ENCODE data around the gene ZNF35. TPM values are rescaled to one million over a fixed set of nuclear protein-coding genes. Genes with fewer than 3 reads are reported as not detected.
A peak's percentile ranks its signal among the peaks of the same experiment; 100 is the strongest.

Gene ZNF35
- total RNA-seq: 1 to 10 TPM; 4.9 to 8.0 (median 6.0) TPM
- long read RNA-seq, donor 1, transcript ZNF35-201 (3 exons, 2,503 nt): major isoform, 6 of 8 reads
- long read RNA-seq, donor 1, partial matches to known transcripts: 0 of 8 reads
- long read RNA-seq, donor 1, other reads (novel, unspliced or antisense): 0 of 8 reads
- long read RNA-seq, donor 2, partial matches to known transcripts: 0 of 4 reads
- long read RNA-seq, donor 2, other reads (novel, unspliced or antisense): 1 of 4 reads

- Histone ChIP-seq H3K36me3 (ENCODE audit: low read depth) (no peaks in the 10 kb centered on the region), H3K4me3 (peak within 1 kb of the TSS; percentile 69), H3K4me1 (ENCODE audit: low read depth) (peaks cover 4% of the 10 kb centered on the region), H3K9me3 (peaks cover 25% of the 10 kb centered on the region)
- intact Hi-C loops (cut with DNase I, micrococcal nuclease): no loop called here
- ATAC-seq: peak; percentile 99
- peak; percentile 81 for DNase-seq
- TF ChIP-seq CTCF (IDR thresholded peaks at IDR 0.05): no peak
Observed at GRCh38 chr3:44648564-44649229, at the start of gene ZNF35. Gene ZNF35, plus strand, starts transcription at chr3:44648732. Its CDS starts 2,336 bp downstream, at chr3:44651068.

- no peak for ATAC-seq
- no peak for TF ChIP-seq CTCF (IDR thresholded peaks at IDR 0.05)
- Histone ChIP-seq H3K4me3 (no peak overlapping the region), H3K4me1 (ENCODE audit: low read depth) (no peaks in the 10 kb centered on the region), H3K36me3 (ENCODE audit: low read depth) (no peaks in the 10 kb centered on the region), H3K9me3 (peaks cover 7% of the 10 kb centered on the region)
- intact Hi-C loops (cut with DNase I, micrococcal nuclease): no loop called here
- no peak for DNase-seq
Observed at GRCh38 chr3:44601749-44602148, 46.8 kb upstream of the ZNF35 start.

- no peaks in the 10 kb centered on the region for H3K4me1 ChIP-seq (ENCODE audit: low read depth)
- DNase-seq (no peak), ATAC-seq (no peak)
- no peak overlapping the region for H3K4me3 ChIP-seq
- H3K9me3 ChIP-seq: peaks cover 4% of the 10 kb centered on the region
- no peak for TF ChIP-seq CTCF (IDR thresholded peaks at IDR 0.05)
- no peaks in the 10 kb centered on the region for H3K36me3 ChIP-seq (ENCODE audit: low read depth)
- intact Hi-C loops (cut with DNase I, micrococcal nuclease): no loop called here
Observed at GRCh38 chr3:44612678-44613077, 35.9 kb upstream of the ZNF35 start.

- H3K36me3 ChIP-seq (ENCODE audit: low read depth): no peaks in the 10 kb centered on the region
- H3K9me3 ChIP-seq: no peaks in the 10 kb centered on the region
- peak within 1 kb of the TSS; percentile 72 for H3K4me3 ChIP-seq
- intact Hi-C loops (cut with DNase I, micrococcal nuclease): no loop called here
- ATAC-seq (peak; percentile 100), DNase-seq (peak; percentile 84 to 89 (median 87))
- TF ChIP-seq CTCF (IDR thresholded peaks at IDR 0.05): no peak
- peaks cover 14% of the 10 kb centered on the region for H3K4me1 ChIP-seq (ENCODE audit: low read depth)
Observed at GRCh38 chr3:44624749-44625480, 23.6 kb upstream of the ZNF35 start, which contains the start of gene ZNF197. Gene ZNF197, plus strand, starts transcription at chr3:44625036. Its CDS starts 4,119 bp downstream, at chr3:44629155.

GRCh38 chr3:44628716-44629115 lies 19.8 kb upstream of the ZNF35 start:
- H3K36me3 ChIP-seq (ENCODE audit: low read depth): no peaks in the 10 kb centered on the region
- intact Hi-C loops (cut with DNase I, micrococcal nuclease): no loop called here
- ATAC-seq: no peak
- H3K4me3 ChIP-seq: no peak overlapping the region
- no peak for DNase-seq
- H3K9me3 ChIP-seq: no peaks in the 10 kb centered on the region
- H3K4me1 ChIP-seq (ENCODE audit: low read depth): peaks cover 14% of the 10 kb centered on the region
- TF ChIP-seq CTCF (IDR thresholded peaks at IDR 0.05): no peak
